CD4-positive, alpha-beta memory T cell (primary cell): Measurements from ENCODE around the gene AFAP1. TPM values are rescaled to one million over a fixed set of nuclear protein-coding genes. Genes with fewer than 3 reads are reported as not detected.

Source experiments
- CTCF ChIA-PET: fragments of 350-600 bp; sonication (Branson Sonifier 250); formaldehyde crosslinking; loops from one replicate; lab custom pipeline; 2021; ENCODE audit warnings: inconsistent platforms; ENCODE audit not compliant: partially characterized antibody; lab: Charles Lee
- POLR2A ChIA-PET: fragments of 350-600 bp; sonication (Branson Sonifier 250); formaldehyde crosslinking; loops from one replicate; lab custom pipeline; 2021; ENCODE audit not compliant: partially characterized antibody; lab: Charles Lee
- DNase-seq, 5 donors: peaks; one replicate each; pipeline versions ENCODE4 v3.0.0 to v3.0.0-alpha.2; 2020 to 2022; ENCODE audit warnings: mixed read lengths in 1 of 5
- H3K27ac ChIP-seq: one replicate; pipeline ENCODE4 v1.7.0; 2013; ENCODE audit warnings: low read depth, low read length
- H3K27me3 ChIP-seq: 2 replicates; pipeline ENCODE4 v1.7.0; 2013; ENCODE audit warnings: mild to moderate bottlenecking, low read length, moderate library complexity; ENCODE audit not compliant: insufficient read depth
- H3K36me3 ChIP-seq: 2 replicates; pipeline ENCODE4 v1.7.0; 2013; ENCODE audit warnings: mild to moderate bottlenecking, low read length, moderate library complexity; ENCODE audit not compliant: insufficient read depth
- H3K4me1 ChIP-seq: 2 replicates; pipeline ENCODE4 v1.7.0; 2013; ENCODE audit warnings: mild to moderate bottlenecking, low read length, moderate library complexity; ENCODE audit not compliant: insufficient read depth
- H3K4me3 ChIP-seq, 2 donors: one replicate each; pipeline ENCODE4 v1.7.0; 2013; ENCODE audit warnings: low read length in 2 of 2, mild to moderate bottlenecking in 1 of 2
- H3K9me3 ChIP-seq, 2 donors: one replicate each; pipeline ENCODE4 v1.7.0; 2013; ENCODE audit warnings: low read length in 2 of 2, control low read depth in 1 of 2; ENCODE audit not compliant: control insufficient read depth in 1 of 2
- H3K27ac Mint-ChIP-seq, 7 donors: one replicate each; pipeline ENCODE4 v1.8.0; 2020 to 2021; ENCODE audit warnings: mixed read lengths in 7 of 7, mild to moderate bottlenecking in 6 of 7, inconsistent platforms in 3 of 7, moderate library complexity in 3 of 7
- H3K27me3 Mint-ChIP-seq, 2 donors: one replicate each; pipeline ENCODE4 v1.8.0; 2020 to 2021; ENCODE audit warnings: mixed read lengths in 2 of 2
- H3K36me3 Mint-ChIP-seq, 2 donors: one replicate each; pipeline ENCODE4 v1.8.0; 2020 to 2021; ENCODE audit warnings: mixed read lengths in 2 of 2, inconsistent platforms in 1 of 2, mild to moderate bottlenecking in 1 of 2
- H3K4me1 Mint-ChIP-seq, 4 donors: one replicate each; pipeline ENCODE4 v1.8.0; 2020 to 2021; ENCODE audit warnings: mixed read lengths in 4 of 4, mild to moderate bottlenecking in 1 of 4
- H3K4me3 Mint-ChIP-seq, 8 donors: one replicate each; pipeline ENCODE4 v1.8.0; 2020 to 2021; ENCODE audit warnings: mixed read lengths in 8 of 8, mild to moderate bottlenecking in 7 of 8, moderate library complexity in 6 of 8, inconsistent platforms in 3 of 8
- H3K9me3 Mint-ChIP-seq, 8 donors: one replicate each; pipeline ENCODE4 v1.8.0; 2020 to 2021; ENCODE audit warnings: mixed read lengths in 8 of 8, mild to moderate bottlenecking in 5 of 8, inconsistent platforms in 3 of 8, moderate library complexity in 1 of 8
- intact Hi-C: fragments of 100-400 bp; cut with micrococcal nuclease; formaldehyde crosslinking; loops from one replicate; pipeline ENCODE4 v1.15.1; 2023
- polyA plus RNA-seq, 2 donors: library from polyadenylated mRNA; unstranded; fragments of 300-500 nt; fragmentation: Illumina TruSeq; gene quantifications; one replicate each; pipeline ENCODE4 v1.2.3, GENCODE V29; 2021
- total RNA-seq, 2 experiments: library from RNA; stranded (reverse); gene quantifications; one replicate each; pipeline ENCODE4 v1.2.3, GENCODE V29; 2021

The AFAP1 gene
- total and polyA plus RNA-seq, 4 experiments from 2014 or later = 0.95 to 21.8 (median 12.6) TPM

- Mint-ChIP-seq H3K36me3 (peaks cover 0 to 2% of the 10 kb centered on the region in 2 donors), H3K9me3 (no peaks in the 10 kb centered on the region), H3K27ac (peak overlapping the region; percentile 88 to 97 (median 93)), H3K4me1 (peaks cover 24 to 66% (median 45%) of the 10 kb centered on the region in 4 donors), H3K27me3 (no peaks in the 10 kb centered on the region), H3K4me3 (peak overlapping the region in 3 of 8 donors; percentile 61 to 86 (median 75))
- no peaks in the 10 kb centered on the region for H3K9me3 ChIP-seq
- no peaks in the 10 kb centered on the region for H3K27me3 ChIP-seq
- CTCF ChIA-PET = interaction anchor here (0.8 to 3.5 kb wide), 7 partner anchors 22 to 166 kb away, joined by 3 to 11 read pairs (median 3); no protein-coding TSS in a partner anchor
- H3K4me1 ChIP-seq = peaks cover 54% of the 10 kb centered on the region
- H3K27ac ChIP-seq = peak overlapping the region; percentile 66
- H3K4me3 ChIP-seq = no peak overlapping the region
- POLR2A ChIA-PET = interaction anchor here (1.0 to 2.3 kb wide), 2 partner anchors 22 to 25 kb away, joined by 4 to 7 read pairs; partner anchors contain the start of gene AFAP1
- peak; percentile 29 to 77 (median 44) for DNase-seq
- no peaks in the 10 kb centered on the region for H3K36me3 ChIP-seq
- intact Hi-C loops = loop anchor here (1.0 to 2.0 kb wide), 2 partner anchors 110 to 160 kb away; no protein-coding TSS in a partner anchor
These were observed 24.8 kb upstream of the AFAP1 start for GRCh38 chr4:7964459-7964858.

- Mint-ChIP-seq H3K4me1 (peaks cover 20 to 60% (median 43%) of the 10 kb centered on the region in 4 donors), H3K4me3 (peak overlapping the region in 2 of 8 donors; percentile 14 to 15), H3K9me3 (no peaks in the 10 kb centered on the region), H3K27ac (peak overlapping the region in 6 of 7 donors; percentile 8 to 97 (median 63)), H3K36me3 (peaks cover 0 to 1% of the 10 kb centered on the region in 2 donors), H3K27me3 (no peaks in the 10 kb centered on the region)
- peaks cover 46% of the 10 kb centered on the region for H3K4me1 ChIP-seq
- intact Hi-C loops = loop anchor here (1.0 to 2.0 kb wide), 2 partner anchors 109 to 159 kb away; no protein-coding TSS in a partner anchor
- no peaks in the 10 kb centered on the region for H3K36me3 ChIP-seq
- ChIA-PET CTCF (interaction anchor here (1.2 to 3.5 kb wide), 3 partner anchors 23 to 159 kb away, joined by 3 to 11 read pairs (median 3); no protein-coding TSS in a partner anchor), POLR2A (no interaction called here)
- no peaks in the 10 kb centered on the region for H3K9me3 ChIP-seq
- no peak for DNase-seq
- no peak overlapping the region for H3K27ac ChIP-seq
- no peak overlapping the region for H3K4me3 ChIP-seq
- no peaks in the 10 kb centered on the region for H3K27me3 ChIP-seq
These were observed 24.0 kb upstream of the AFAP1 start for GRCh38 chr4:7963691-7964090.

GRCh38 chr4:7962609-7963508 is 23.2 kb upstream of the AFAP1 start:
- Histone ChIP-seq H3K36me3 (no peaks in the 10 kb centered on the region), H3K4me1 (peaks cover 38% of the 10 kb centered on the region), H3K4me3 (no peak overlapping the region), H3K27ac (no peak overlapping the region), H3K27me3 (no peaks in the 10 kb centered on the region), H3K9me3 (no peaks in the 10 kb centered on the region)
- no peaks in the 10 kb centered on the region for H3K27me3 Mint-ChIP-seq
- intact Hi-C loops = no loop called here
- H3K4me1 Mint-ChIP-seq = peaks cover 19 to 52% (median 36%) of the 10 kb centered on the region in 4 donors
- CTCF ChIA-PET = interaction anchor here (0.6 to 3.5 kb wide), 2 partner anchors 16 to 158 kb away, joined by 3 to 11 read pairs; no protein-coding TSS in a partner anchor
- no peak for DNase-seq
- H3K27ac Mint-ChIP-seq = peak overlapping the region in 3 of 7 donors; percentile 19 to 97 (median 44)
- POLR2A ChIA-PET = no interaction called here
- peaks cover 0 to 1% of the 10 kb centered on the region in 2 donors for H3K36me3 Mint-ChIP-seq
- peak overlapping the region in 2 of 8 donors; percentile 10 to 51 for H3K4me3 Mint-ChIP-seq
- no peaks in the 10 kb centered on the region for H3K9me3 Mint-ChIP-seq

DNA sequence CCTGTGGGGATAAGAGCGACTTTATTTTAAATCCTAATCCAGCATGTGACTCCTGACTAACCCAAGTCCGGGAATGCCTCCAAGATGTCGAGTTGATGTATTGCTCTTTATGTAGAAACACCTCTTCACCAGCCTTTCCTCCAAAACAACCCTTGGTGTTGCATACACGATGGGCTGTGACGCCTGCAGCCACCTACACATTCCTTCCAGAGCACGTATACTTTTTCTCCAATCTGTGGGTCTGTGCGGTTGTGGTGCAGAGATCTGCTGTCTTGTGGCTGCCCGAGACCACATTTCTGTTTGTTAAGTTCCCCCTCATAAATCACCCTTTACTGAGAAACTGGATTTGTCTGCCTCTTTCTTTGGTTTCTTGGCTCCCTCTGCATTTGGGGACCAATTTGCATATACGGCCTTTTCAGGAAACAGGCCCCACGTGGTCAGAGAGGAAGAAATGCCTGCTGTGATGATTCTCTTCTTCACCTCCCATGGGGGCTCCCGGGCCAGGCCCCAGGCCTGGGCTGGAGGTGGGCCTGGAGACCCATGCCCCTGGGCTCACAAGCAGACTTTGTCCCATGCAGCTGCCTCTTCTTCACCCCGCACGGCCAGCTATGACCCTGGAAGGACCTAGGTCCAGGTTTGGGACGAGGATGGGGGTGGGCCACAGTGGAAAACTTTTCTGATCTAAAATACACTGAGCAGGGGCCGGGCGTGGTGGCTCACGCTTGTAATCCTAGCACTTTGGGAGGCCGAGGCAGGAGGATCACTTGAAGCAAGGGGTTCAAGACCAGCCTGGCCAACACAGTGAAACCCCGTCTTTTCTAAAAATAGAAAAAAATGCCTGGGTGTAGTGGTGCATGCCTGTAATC is 21.4 kb upstream of the AFAP1 start:
- peak overlapping the region in 6 of 7 donors; percentile 30 to 88 (median 66) for H3K27ac Mint-ChIP-seq
- Histone ChIP-seq H3K27ac (no peak overlapping the region), H3K9me3 (no peaks in the 10 kb centered on the region), H3K36me3 (no peaks in the 10 kb centered on the region), H3K4me1 (peaks cover 33% of the 10 kb centered on the region), H3K4me3 (no peak overlapping the region), H3K27me3 (no peaks in the 10 kb centered on the region)
- H3K4me1 Mint-ChIP-seq = peaks cover 19 to 44% (median 32%) of the 10 kb centered on the region in 4 donors
- ChIA-PET POLR2A (interaction anchor here (0.7 to 1.3 kb wide), 2 partner anchors 9 to 153 kb away, joined by 3 to 4 read pairs; no protein-coding TSS in a partner anchor), CTCF (no interaction called here)
- peak in 4 of 5 donors; percentile 25 to 69 (median 34) for DNase-seq
- H3K9me3 Mint-ChIP-seq = no peaks in the 10 kb centered on the region
- H3K36me3 Mint-ChIP-seq = peaks cover 0 to 1% of the 10 kb centered on the region in 2 donors
- H3K4me3 Mint-ChIP-seq = peak overlapping the region; percentile 12 to 73 (median 60)
- intact Hi-C loops = no loop called here
- H3K27me3 Mint-ChIP-seq = no peaks in the 10 kb centered on the region

- no peaks in the 10 kb centered on the region for H3K36me3 Mint-ChIP-seq
- no peak overlapping the region for H3K4me3 ChIP-seq
- ChIA-PET CTCF (interaction anchor here (1.1 kb wide), 1 partner anchor 21 kb away, joined by 3 read pairs; no protein-coding TSS in a partner anchor), POLR2A (interaction anchor here (1.4 kb wide), 1 partner anchor 21 kb away, joined by 6 read pairs; the partner anchor contains the start of gene AFAP1)
- no peaks in the 10 kb centered on the region for H3K9me3 ChIP-seq
- no peaks in the 10 kb centered on the region for H3K27me3 ChIP-seq
- H3K9me3 Mint-ChIP-seq = no peaks in the 10 kb centered on the region
- peak overlapping the region in 5 of 7 donors; percentile 30 to 88 (median 64) for H3K27ac Mint-ChIP-seq
- peaks cover 25% of the 10 kb centered on the region for H3K4me1 ChIP-seq
- intact Hi-C loops = no loop called here
- no peaks in the 10 kb centered on the region for H3K36me3 ChIP-seq
- H3K4me1 Mint-ChIP-seq = peaks cover 14 to 36% (median 25%) of the 10 kb centered on the region in 4 donors
- H3K27ac ChIP-seq = no peak overlapping the region
- H3K27me3 Mint-ChIP-seq = no peaks in the 10 kb centered on the region
- peak overlapping the region in 3 of 8 donors; percentile 15 to 71 (median 65) for H3K4me3 Mint-ChIP-seq
- DNase-seq = no peak
These were observed 20.5 kb upstream of the AFAP1 start for GRCh38 chr4:7960017-7960789.

GRCh38 chr4:7959078-7959477 is 19.4 kb upstream of the AFAP1 start:
- ChIA-PET POLR2A (interaction anchor here (1.4 kb wide), 1 partner anchor 19 kb away, joined by 6 read pairs; the partner anchor contains the start of gene AFAP1), CTCF (interaction anchor here (0.7 to 0.9 kb wide), 2 partner anchors 32 to 198 kb away, joined by 3 to 4 read pairs; no protein-coding TSS in a partner anchor)
- Mint-ChIP-seq H3K4me1 (peaks cover 5 to 25% (median 17%) of the 10 kb centered on the region in 4 donors), H3K27ac (peak overlapping the region in 3 of 7 donors; percentile 30 to 76 (median 56)), H3K27me3 (no peaks in the 10 kb centered on the region), H3K9me3 (no peaks in the 10 kb centered on the region), H3K4me3 (no peak overlapping the region), H3K36me3 (no peaks in the 10 kb centered on the region)
- no peak overlapping the region for H3K4me3 ChIP-seq
- H3K36me3 ChIP-seq = no peaks in the 10 kb centered on the region
- no peaks in the 10 kb centered on the region for H3K27me3 ChIP-seq
- peaks cover 15% of the 10 kb centered on the region for H3K4me1 ChIP-seq
- no peak for DNase-seq
- intact Hi-C loops = no loop called here
- H3K27ac ChIP-seq = no peak overlapping the region
- H3K9me3 ChIP-seq = no peaks in the 10 kb centered on the region
